ENCODE measurements around the gene SLC38A6. TPM values are rescaled to one million over a fixed set of nuclear protein-coding genes. Genes with fewer than 3 reads are reported as not detected.

SLC38A6 gene
- polyA plus RNA-seq, 1 experiment: 57.3 TPM

- no peak for TF ChIP-seq CTCF (IDR thresholded peaks at IDR 0.05; ENCODE audit: low read depth, low read length)
- POLR2A ChIA-PET: no interaction called here
- Histone ChIP-seq H3K9me3 (ENCODE audit: control insufficient read depth, insufficient read depth, low read length) (peaks cover 10% of the 10 kb centered on the region), H3K4me3 (ENCODE audit: low read depth, low read length) (no peak overlapping the region), H3K27ac (ENCODE audit: low read depth, low read length) (no peak overlapping the region), H3K27me3 (ENCODE audit: control insufficient read depth, insufficient read depth, low read length) (no peaks in the 10 kb centered on the region)
- DNase-seq (ENCODE audit: low read depth, low spot score): no peak
- CTCF ChIA-PET: no interaction called here
Observed at GRCh38 chr14:60956632-60957031, 24.4 kb upstream of the SLC38A6 start.

GRCh38 chr14:60958146-60958545 lies 22.9 kb upstream of the SLC38A6 start:
- no peak for DNase-seq (ENCODE audit: low read depth, low spot score)
- CTCF ChIA-PET: no interaction called here
- POLR2A ChIA-PET: no interaction called here
- Histone ChIP-seq H3K4me3 (ENCODE audit: low read depth, low read length) (no peak overlapping the region), H3K27me3 (ENCODE audit: control insufficient read depth, insufficient read depth, low read length) (no peaks in the 10 kb centered on the region), H3K9me3 (ENCODE audit: control insufficient read depth, insufficient read depth, low read length) (peaks cover 10% of the 10 kb centered on the region), H3K27ac (ENCODE audit: low read depth, low read length) (no peak overlapping the region)
- no peak for TF ChIP-seq CTCF (IDR thresholded peaks at IDR 0.05; ENCODE audit: low read depth, low read length)

- no peak for TF ChIP-seq CTCF (IDR thresholded peaks at IDR 0.05; ENCODE audit: low read depth, low read length)
- CTCF ChIA-PET: interaction anchor here (1.3 kb wide), 1 partner anchor 9 kb away, joined by 4 read pairs; no protein-coding TSS in a partner anchor
- DNase-seq (ENCODE audit: low read depth, low spot score): no peak
- H3K27ac ChIP-seq (ENCODE audit: low read depth, low read length): no peak overlapping the region
- POLR2A ChIA-PET: no interaction called here
- H3K9me3 ChIP-seq (ENCODE audit: control insufficient read depth, insufficient read depth, low read length): peaks cover 4% of the 10 kb centered on the region
- no peaks in the 10 kb centered on the region for H3K27me3 ChIP-seq (ENCODE audit: control insufficient read depth, insufficient read depth, low read length)
- no peak overlapping the region for H3K4me3 ChIP-seq (ENCODE audit: low read depth, low read length)
Observed at GRCh38 chr14:60963761-60964160, 17.3 kb upstream of the SLC38A6 start.

- ChIA-PET POLR2A (interaction anchor here (1.1 kb wide), 1 partner anchor 16 kb away, joined by 3 read pairs; the partner anchor contains the start of genes SLC38A6 and TRMT5), CTCF (interaction anchor here (1.3 kb wide), 1 partner anchor 10 kb away, joined by 4 read pairs; no protein-coding TSS in a partner anchor)
Observed at GRCh38 chr14:60964904-60965303, 16.1 kb upstream of the SLC38A6 start.

GRCh38 chr14:60965402-60965801 lies 15.6 kb upstream of the SLC38A6 start:
- POLR2A ChIA-PET: interaction anchor here (0.7 to 1.1 kb wide), 2 partner anchors 15 to 183 kb away, joined by 3 read pairs; partner anchors contain the start of genes SLC38A6 and TRMT5
- Histone ChIP-seq H3K9me3 (ENCODE audit: control insufficient read depth, insufficient read depth, low read length) (no peaks in the 10 kb centered on the region), H3K27ac (ENCODE audit: low read depth, low read length) (no peak overlapping the region), H3K27me3 (ENCODE audit: control insufficient read depth, insufficient read depth, low read length) (no peaks in the 10 kb centered on the region), H3K4me3 (ENCODE audit: low read depth, low read length) (no peak overlapping the region)
- no peak for TF ChIP-seq CTCF (IDR thresholded peaks at IDR 0.05; ENCODE audit: low read depth, low read length)
- DNase-seq (ENCODE audit: low read depth, low spot score): peak; percentile 60
- CTCF ChIA-PET: interaction anchor here (0.6 kb wide), 1 partner anchor 266 kb away, joined by 6 read pairs; no protein-coding TSS in a partner anchor

More at GRCh38 chr14:60964904-60965303, 16.1 kb upstream of the SLC38A6 start:
- Histone ChIP-seq H3K4me3 (ENCODE audit: low read depth, low read length) (no peak overlapping the region), H3K27me3 (ENCODE audit: control insufficient read depth, insufficient read depth, low read length) (no peaks in the 10 kb centered on the region), H3K27ac (ENCODE audit: low read depth, low read length) (no peak overlapping the region), H3K9me3 (ENCODE audit: control insufficient read depth, insufficient read depth, low read length) (no peaks in the 10 kb centered on the region)
- DNase-seq (ENCODE audit: low read depth, low spot score): no peak
- TF ChIP-seq CTCF (IDR thresholded peaks at IDR 0.05; ENCODE audit: low read depth, low read length): no peak
